Ishikawa (cell line): Measurements from ENCODE around the gene PPM1F.

Source experiments
- CEBPB ChIP-seq: IDR thresholded peaks from 2 replicates; pipeline ENCODE4 v1.6.1; 2012
- CREB1 ChIP-seq: IDR thresholded peaks from 2 replicates; pipeline ENCODE4 v1.6.1; 2012; ENCODE audit warnings: low read depth
- EGR1 ChIP-seq: IDR thresholded peaks from 2 replicates; pipeline ENCODE4 v1.6.1; 2012
- EP300 ChIP-seq: IDR thresholded peaks from 2 replicates; pipeline ENCODE4 v1.6.1; 2012; ENCODE audit warnings: borderline replicate concordance
- FOXM1 ChIP-seq: IDR thresholded peaks from 2 replicates; pipeline ENCODE4 v1.6.1; 2012; ENCODE audit warnings: low read depth, borderline replicate concordance
- NFIC ChIP-seq: IDR thresholded peaks from 2 replicates; pipeline ENCODE4 v1.6.1; 2012
- RAD21 ChIP-seq: IDR thresholded peaks from 2 replicates; pipeline ENCODE4 v1.6.1; 2012; ENCODE audit warnings: low read depth
- TAF1 ChIP-seq: IDR thresholded peaks from 2 replicates; pipeline ENCODE4 v1.6.1; 2012; ENCODE audit warnings: low read depth, mild to moderate bottlenecking
- TCF12 ChIP-seq: IDR thresholded peaks from 2 replicates; pipeline ENCODE4 v1.6.1; 2012; ENCODE audit warnings: low read depth
- TEAD4 ChIP-seq: IDR thresholded peaks from 2 replicates; pipeline ENCODE4 v1.6.1; 2012
- USF1 ChIP-seq: IDR thresholded peaks from 2 replicates; pipeline ENCODE4 v1.6.1; 2012
- YY1 ChIP-seq: IDR thresholded peaks from 2 replicates; pipeline ENCODE4 v1.6.1; 2012; ENCODE audit warnings: low read depth
- ZBTB7A ChIP-seq: IDR thresholded peaks from 2 replicates; pipeline ENCODE4 v1.6.1; 2012; ENCODE audit warnings: low read depth
- TF ChIP-seq, protein P1 (sequence below): IDR thresholded peaks from 2 replicates; pipeline ENCODE4 v1.6.1; 2012; ENCODE audit warnings: low read depth, mild to moderate bottlenecking
- TF ChIP-seq, protein P2 (sequence below): IDR thresholded peaks from 2 replicates; pipeline ENCODE4 v1.6.1; 2012

The PPM1F gene

DNA sequence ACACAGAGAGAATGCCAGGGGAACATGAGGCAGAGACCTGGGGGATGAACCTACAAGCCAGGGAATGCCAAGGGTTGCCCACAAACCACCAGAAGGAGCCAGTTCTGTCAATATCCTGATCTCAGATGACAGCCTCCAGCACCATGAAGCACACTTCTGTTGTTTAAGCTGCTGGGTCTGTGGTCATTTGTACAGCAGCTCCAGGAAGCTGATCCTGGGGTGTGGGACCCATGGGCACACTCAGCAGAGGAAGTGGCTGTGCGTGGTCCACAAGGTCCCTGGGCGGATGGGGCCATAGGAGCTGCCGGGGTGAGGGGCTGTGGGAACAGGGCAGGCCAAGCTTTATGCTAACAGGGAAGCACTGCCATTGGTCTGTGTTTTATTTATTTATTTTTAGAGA is 12.1 kb downstream of the PPM1F start:
- TF ChIP-seq USF1, result no peak

DNA sequence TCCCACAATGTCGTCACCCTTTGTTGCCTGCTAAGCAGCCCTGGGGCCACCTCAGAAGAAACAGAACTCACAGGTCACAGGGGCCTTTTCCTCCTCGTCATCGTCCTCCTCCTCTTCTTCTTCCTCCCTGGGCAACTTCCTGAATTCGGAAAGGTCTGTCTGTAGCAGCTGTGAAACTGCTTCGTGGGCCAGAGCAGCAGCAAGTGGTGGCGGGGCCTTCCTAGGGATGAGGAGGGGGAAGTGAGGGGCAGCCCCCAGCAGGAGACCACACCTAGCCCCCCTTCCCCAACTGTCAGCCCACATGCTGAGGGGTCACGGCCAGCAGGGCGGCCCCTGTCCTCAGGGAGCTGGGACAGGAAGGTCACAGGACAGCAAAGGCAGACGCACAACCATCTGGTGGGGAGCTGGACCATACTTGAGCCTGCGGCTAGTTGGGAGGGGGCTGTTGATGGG is 13.2 kb downstream of the PPM1F start:
- TF ChIP-seq TCF12 (no peak), CEBPB (no peak), RAD21 (no peak), EGR1 (no peak), USF1 (no peak), YY1 (no peak), TAF1 (no peak), FOXM1 (no peak), NFIC (no peak), TEAD4 (no peak), EP300 (no peak), ZBTB7A (no peak)
- TF ChIP-seq, protein P1, sequence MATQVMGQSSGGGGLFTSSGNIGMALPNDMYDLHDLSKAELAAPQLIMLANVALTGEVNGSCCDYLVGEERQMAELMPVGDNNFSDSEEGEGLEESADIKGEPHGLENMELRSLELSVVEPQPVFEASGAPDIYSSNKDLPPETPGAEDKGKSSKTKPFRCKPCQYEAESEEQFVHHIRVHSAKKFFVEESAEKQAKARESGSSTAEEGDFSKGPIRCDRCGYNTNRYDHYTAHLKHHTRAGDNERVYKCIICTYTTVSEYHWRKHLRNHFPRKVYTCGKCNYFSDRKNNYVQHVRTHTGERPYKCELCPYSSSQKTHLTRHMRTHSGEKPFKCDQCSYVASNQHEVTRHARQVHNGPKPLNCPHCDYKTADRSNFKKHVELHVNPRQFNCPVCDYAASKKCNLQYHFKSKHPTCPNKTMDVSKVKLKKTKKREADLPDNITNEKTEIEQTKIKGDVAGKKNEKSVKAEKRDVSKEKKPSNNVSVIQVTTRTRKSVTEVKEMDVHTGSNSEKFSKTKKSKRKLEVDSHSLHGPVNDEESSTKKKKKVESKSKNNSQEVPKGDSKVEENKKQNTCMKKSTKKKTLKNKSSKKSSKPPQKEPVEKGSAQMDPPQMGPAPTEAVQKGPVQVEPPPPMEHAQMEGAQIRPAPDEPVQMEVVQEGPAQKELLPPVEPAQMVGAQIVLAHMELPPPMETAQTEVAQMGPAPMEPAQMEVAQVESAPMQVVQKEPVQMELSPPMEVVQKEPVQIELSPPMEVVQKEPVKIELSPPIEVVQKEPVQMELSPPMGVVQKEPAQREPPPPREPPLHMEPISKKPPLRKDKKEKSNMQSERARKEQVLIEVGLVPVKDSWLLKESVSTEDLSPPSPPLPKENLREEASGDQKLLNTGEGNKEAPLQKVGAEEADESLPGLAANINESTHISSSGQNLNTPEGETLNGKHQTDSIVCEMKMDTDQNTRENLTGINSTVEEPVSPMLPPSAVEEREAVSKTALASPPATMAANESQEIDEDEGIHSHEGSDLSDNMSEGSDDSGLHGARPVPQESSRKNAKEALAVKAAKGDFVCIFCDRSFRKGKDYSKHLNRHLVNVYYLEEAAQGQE, result no peak
- TF ChIP-seq, protein P2, sequence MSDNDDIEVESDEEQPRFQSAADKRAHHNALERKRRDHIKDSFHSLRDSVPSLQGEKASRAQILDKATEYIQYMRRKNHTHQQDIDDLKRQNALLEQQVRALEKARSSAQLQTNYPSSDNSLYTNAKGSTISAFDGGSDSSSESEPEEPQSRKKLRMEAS, result no peak

DNA sequence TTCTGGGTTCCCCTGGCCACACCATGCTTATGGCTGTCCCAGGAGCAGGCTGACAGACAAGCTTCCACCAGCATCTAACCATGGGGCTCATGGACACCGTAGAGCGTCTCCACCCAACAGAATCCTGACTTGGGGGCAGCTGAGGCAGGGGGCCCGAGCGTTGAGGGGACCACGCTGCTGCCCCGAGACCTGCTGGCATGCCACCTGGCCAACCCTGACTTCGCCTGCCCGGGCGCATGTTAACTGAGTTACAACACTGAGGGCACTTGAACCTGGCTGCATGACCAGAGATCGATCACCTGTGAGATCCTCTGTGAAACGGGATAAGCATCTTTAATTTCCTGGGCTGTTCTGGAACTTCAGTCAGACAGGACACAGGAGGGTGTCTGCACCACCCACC is 13.7 kb downstream of the PPM1F start:
- TF ChIP-seq, protein P1, result no peak
- TF ChIP-seq, protein P2, result no peak
- TF ChIP-seq RAD21 (no peak), ZBTB7A (no peak), TEAD4 (no peak), EGR1 (no peak), YY1 (no peak), EP300 (no peak), TCF12 (no peak), USF1 (no peak), NFIC (no peak), CREB1 (no peak), FOXM1 (no peak), CEBPB (no peak), TAF1 (no peak)

GRCh38 chr22:21938071-21938822 is 14.4 kb downstream of the PPM1F start:
- no peak for TF ChIP-seq FOXM1
- TF ChIP-seq, protein P1, result no peak
- peak; percentile 49; the same call in 1 of the 2 replicates for TF ChIP-seq TAF1
- TF ChIP-seq TCF12, result peak; percentile 59
- TF ChIP-seq, protein P2, result peak; percentile 90
- TF ChIP-seq NFIC, result peak; percentile 76; the same call in 1 of the 2 replicates
- TF ChIP-seq RAD21, result peak; percentile 79
- TF ChIP-seq TEAD4, result peak; percentile 58; the same call in 1 of the 2 replicates
- TF ChIP-seq EGR1, result no peak
- TF ChIP-seq CEBPB, result no peak
- TF ChIP-seq YY1, result peak; percentile 82
- no peak for TF ChIP-seq USF1
- TF ChIP-seq ZBTB7A, result peak; percentile 96
